Activated B cell treated with CpG ODN at 0.5 μM for 24 hours (primary cell): ENCODE data around the gene SPANXA2. TPM values are rescaled to one million over a fixed set of nuclear protein-coding genes. Genes with fewer than 3 reads are reported as not detected.
"Not testable (repeated sequence)": the region's sequence is repeated elsewhere in the genome, so short reads cannot be mapped to it uniquely, and the experiment has no call there.

ENCODE experiments used
- ATAC-seq: fragments of 200-7000 bp; cut with Tn5 transposase; one replicate; pipeline ENCODE4 v1.10.0; 2021; ENCODE audit warnings: low read depth, mild to moderate bottlenecking, moderate library complexity
- CTCF ChIA-PET: fragments of 350-600 bp; sonication (Branson Sonifier 250); formaldehyde crosslinking; loops from one replicate; lab custom pipeline; 2021; ENCODE audit warnings: antibody characterized with exemption; lab: Charles Lee
- POLR2A ChIA-PET: fragments of 350-600 bp; sonication (Branson Sonifier 250); formaldehyde crosslinking; loops from one replicate; lab custom pipeline; 2021; ENCODE audit warnings: antibody characterized with exemption; lab: Charles Lee
- DNase-seq: peaks from one replicate; pipeline ENCODE4 v3.0.0; 2022
- H3K27ac Mint-ChIP-seq: one replicate; pipeline ENCODE4 v1.8.0; 2020; ENCODE audit warnings: mixed read lengths
- H3K27me3 Mint-ChIP-seq: one replicate; pipeline ENCODE4 v1.8.0; 2021; ENCODE audit warnings: mixed read lengths
- H3K36me3 Mint-ChIP-seq: one replicate; pipeline ENCODE4 v1.8.0; 2021; ENCODE audit warnings: low read depth, mixed read lengths
- H3K4me1 Mint-ChIP-seq: one replicate; pipeline ENCODE4 v1.8.0; 2021; ENCODE audit warnings: mixed read lengths
- H3K4me3 Mint-ChIP-seq: one replicate; pipeline ENCODE4 v1.8.0; 2020; ENCODE audit warnings: mild to moderate bottlenecking, mixed read lengths
- H3K9me3 Mint-ChIP-seq: one replicate; pipeline ENCODE4 v1.8.0; 2020; ENCODE audit warnings: mixed read lengths
- intact Hi-C: fragments of 100-400 bp; cut with micrococcal nuclease; formaldehyde crosslinking; loops from one replicate; pipeline ENCODE4 v1.15.1; 2024
- total RNA-seq: library from RNA; stranded (reverse); gene quantifications from 2 replicates; pipeline ENCODE4 v1.2.3, GENCODE V29; 2022
- TF ChIP-seq, protein P1 (sequence below): fragments of 200-600 bp; IDR thresholded peaks from one replicate; pipeline ENCODE4 v1.8.0; 2022; ENCODE audit warnings: antibody characterized with exemption, mild to moderate bottlenecking

The SPANXA2 gene
- not detected in 2 replicates for total RNA-seq

DNA sequence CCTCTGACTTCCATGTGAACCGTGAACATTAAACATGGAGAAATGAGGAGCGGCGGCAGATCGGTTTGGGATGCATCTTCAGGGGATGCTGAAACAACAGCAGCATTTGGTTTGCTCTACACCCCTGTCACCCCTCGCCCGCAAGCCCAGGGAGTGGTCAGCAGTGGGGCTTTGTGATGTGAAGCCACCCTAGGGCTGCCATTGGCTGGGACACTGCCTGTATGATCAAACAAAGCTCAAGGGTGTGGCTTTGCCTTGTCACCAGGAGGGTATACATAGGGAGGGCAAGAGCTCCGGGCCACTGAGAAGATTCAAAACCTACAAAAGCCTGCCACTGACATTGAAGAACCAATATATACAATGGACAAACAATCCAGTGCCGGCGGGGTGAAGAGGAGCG, at the start of gene SPANXA2:
SPANXA2 (plus strand) TSS at position 301 of the 400 bp plus-strand sequence; CDS start at position 361, 60 bp downstream.
- H3K36me3 Mint-ChIP-seq, DNase-seq, H3K27me3 Mint-ChIP-seq, CTCF ChIA-PET, H3K27ac Mint-ChIP-seq, H3K9me3 Mint-ChIP-seq, H3K4me3 Mint-ChIP-seq, intact Hi-C loops, ATAC-seq, H3K4me1 Mint-ChIP-seq, POLR2A ChIA-PET: not testable (repeated sequence)

DNA sequence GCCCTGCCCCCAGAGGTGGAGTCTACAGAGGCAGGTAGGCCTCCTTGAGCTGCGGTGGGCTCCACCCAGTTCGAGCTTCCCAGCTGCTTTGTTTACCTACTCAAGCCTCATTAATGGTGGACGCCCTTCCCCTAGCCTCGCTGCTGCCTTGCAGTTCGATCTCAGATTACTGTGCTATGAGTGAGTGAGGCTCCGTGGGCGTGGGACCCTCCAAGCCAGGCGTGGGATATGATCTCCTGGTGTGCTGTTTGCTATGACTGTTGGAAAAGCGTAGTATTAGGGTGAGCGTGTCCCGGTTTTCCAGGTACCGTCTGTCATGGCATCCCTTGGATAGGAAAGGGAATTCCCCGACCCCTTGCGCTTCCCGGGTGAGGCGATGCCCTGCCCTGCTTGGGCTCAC, 47.0 kb upstream of the SPANXA2 start:
- intact Hi-C loops, CTCF ChIA-PET, H3K4me1 Mint-ChIP-seq, H3K36me3 Mint-ChIP-seq, H3K27ac Mint-ChIP-seq, POLR2A ChIA-PET, H3K27me3 Mint-ChIP-seq, H3K9me3 Mint-ChIP-seq, H3K4me3 Mint-ChIP-seq, ATAC-seq, DNase-seq: not testable (repeated sequence)

DNA sequence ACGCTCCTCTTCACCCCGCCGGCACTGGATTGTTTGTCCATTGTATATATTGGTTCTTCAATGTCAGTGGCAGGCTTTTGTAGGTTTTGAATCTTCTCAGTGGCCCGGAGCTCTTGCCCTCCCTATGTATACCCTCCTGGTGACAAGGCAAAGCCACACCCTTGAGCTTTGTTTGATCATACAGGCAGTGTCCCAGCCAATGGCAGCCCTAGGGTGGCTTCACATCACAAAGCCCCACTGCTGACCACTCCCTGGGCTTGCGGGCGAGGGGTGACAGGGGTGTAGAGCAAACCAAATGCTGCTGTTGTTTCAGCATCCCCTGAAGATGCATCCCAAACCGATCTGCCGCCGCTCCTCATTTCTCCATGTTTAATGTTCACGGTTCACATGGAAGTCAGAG, 4.9 kb upstream of the SPANXA2 start, which contains the start of gene SPANXA1:
SPANXA1 (minus strand) TSS at position 101 of the 400 bp plus-strand sequence; CDS start at position 41, 60 bp downstream.
- H3K27me3 Mint-ChIP-seq, H3K36me3 Mint-ChIP-seq, H3K4me3 Mint-ChIP-seq, H3K4me1 Mint-ChIP-seq, intact Hi-C loops, POLR2A ChIA-PET, H3K27ac Mint-ChIP-seq, CTCF ChIA-PET, DNase-seq, ATAC-seq, H3K9me3 Mint-ChIP-seq: not testable (repeated sequence)

DNA sequence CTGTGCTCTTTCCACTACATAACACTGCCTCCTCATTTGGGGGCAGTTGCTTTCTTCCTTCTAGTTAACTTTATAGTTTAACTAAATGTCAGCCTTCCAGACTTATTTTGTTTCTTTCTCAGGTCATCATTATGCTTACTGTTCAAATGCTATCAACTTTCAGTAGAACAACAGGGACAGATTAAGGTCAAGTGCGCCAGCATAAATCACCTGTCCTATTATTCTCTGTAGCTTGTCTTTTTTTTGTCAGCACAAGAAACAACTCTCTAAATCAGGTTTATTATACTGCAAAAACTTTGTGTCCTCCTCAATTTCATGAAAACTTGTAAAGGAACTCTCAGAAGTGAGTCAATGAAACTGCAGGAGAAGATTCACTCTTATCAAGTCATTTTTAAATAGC, 19.6 kb downstream of the SPANXA2 start:
- POLR2A ChIA-PET, result no interaction called here
- CTCF ChIA-PET, result no interaction called here
- Mint-ChIP-seq H3K4me3 (no peak overlapping the region), H3K36me3 (no peaks in the 10 kb centered on the region), H3K9me3 (peaks cover 2% of the 10 kb centered on the region), H3K27me3 (no peaks in the 10 kb centered on the region), H3K4me1 (no peaks in the 10 kb centered on the region), H3K27ac (no peak overlapping the region)
- TF ChIP-seq, protein P1, sequence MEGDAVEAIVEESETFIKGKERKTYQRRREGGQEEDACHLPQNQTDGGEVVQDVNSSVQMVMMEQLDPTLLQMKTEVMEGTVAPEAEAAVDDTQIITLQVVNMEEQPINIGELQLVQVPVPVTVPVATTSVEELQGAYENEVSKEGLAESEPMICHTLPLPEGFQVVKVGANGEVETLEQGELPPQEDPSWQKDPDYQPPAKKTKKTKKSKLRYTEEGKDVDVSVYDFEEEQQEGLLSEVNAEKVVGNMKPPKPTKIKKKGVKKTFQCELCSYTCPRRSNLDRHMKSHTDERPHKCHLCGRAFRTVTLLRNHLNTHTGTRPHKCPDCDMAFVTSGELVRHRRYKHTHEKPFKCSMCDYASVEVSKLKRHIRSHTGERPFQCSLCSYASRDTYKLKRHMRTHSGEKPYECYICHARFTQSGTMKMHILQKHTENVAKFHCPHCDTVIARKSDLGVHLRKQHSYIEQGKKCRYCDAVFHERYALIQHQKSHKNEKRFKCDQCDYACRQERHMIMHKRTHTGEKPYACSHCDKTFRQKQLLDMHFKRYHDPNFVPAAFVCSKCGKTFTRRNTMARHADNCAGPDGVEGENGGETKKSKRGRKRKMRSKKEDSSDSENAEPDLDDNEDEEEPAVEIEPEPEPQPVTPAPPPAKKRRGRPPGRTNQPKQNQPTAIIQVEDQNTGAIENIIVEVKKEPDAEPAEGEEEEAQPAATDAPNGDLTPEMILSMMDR, result no peak
- intact Hi-C loops, result no loop called here
- ATAC-seq, result no peak
- no peak for DNase-seq

GRCh38 chrX:141619336-141619735, 29.8 kb downstream of the SPANXA2 start:
- intact Hi-C loops, result no loop called here
- ATAC-seq (no peak), DNase-seq (no peak)
- Mint-ChIP-seq H3K4me3 (no peak overlapping the region), H3K36me3 (no peaks in the 10 kb centered on the region), H3K27me3 (no peaks in the 10 kb centered on the region), H3K27ac (no peak overlapping the region), H3K9me3 (no peaks in the 10 kb centered on the region), H3K4me1 (no peaks in the 10 kb centered on the region)
- POLR2A ChIA-PET, result no interaction called here
- TF ChIP-seq, protein P1, result no peak
- CTCF ChIA-PET, result no interaction called here

DNA sequence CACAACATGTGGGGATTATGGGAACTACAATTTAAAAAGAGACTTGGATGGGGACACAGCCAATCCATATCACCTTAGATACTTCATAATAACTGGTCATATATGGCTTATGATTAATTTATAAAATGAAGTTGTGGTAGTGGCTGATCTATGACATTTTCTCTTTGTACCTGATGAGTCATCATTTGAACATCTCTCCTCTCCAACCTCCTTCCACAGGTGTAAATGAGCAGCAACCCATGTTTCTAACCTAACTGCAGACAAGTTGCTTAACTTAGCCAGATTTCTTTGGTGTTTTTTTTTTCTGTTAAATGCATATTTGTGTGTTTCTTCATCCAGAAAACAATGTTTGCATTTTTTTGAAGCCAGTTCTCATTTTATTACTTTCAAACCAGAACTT, 42.6 kb downstream of the SPANXA2 start:
- H3K4me1 Mint-ChIP-seq, result no peaks in the 10 kb centered on the region
- POLR2A ChIA-PET, result no interaction called here
- H3K27me3 Mint-ChIP-seq, result no peaks in the 10 kb centered on the region
- intact Hi-C loops, result no loop called here
- H3K4me3 Mint-ChIP-seq, result no peak overlapping the region
- ATAC-seq (no peak), DNase-seq (no peak)
- H3K36me3 Mint-ChIP-seq, result no peaks in the 10 kb centered on the region
- CTCF ChIA-PET, result no interaction called here
- no peak overlapping the region for H3K27ac Mint-ChIP-seq
- TF ChIP-seq, protein P1, result no peak
- no peaks in the 10 kb centered on the region for H3K9me3 Mint-ChIP-seq

DNA sequence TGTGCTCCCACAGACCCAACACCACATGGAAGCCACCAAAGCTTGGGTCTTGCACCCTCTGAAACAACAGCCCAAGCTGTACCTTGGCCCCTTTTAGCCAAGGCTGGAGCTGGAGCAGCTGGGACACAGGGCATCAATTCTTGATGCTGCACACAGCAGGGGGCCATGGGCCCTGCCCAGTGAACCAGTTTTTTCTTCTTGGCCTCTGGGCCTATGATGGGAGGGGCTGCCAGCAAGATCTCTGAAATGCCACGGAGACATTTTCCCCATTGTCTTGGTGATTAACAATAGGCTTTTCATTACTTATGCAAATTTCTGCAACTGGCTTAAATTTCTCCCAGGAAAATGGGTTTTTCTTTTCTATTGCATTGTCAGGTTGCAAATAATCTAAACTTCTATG, 49.0 kb downstream of the SPANXA2 start:
- Mint-ChIP-seq H3K4me3 (no peak overlapping the region), H3K9me3 (peaks cover 5% of the 10 kb centered on the region), H3K4me1 (no peaks in the 10 kb centered on the region), H3K36me3 (no peaks in the 10 kb centered on the region), H3K27ac (no peak overlapping the region), H3K27me3 (no peaks in the 10 kb centered on the region)
- DNase-seq (no peak), ATAC-seq (no peak)
- intact Hi-C loops, result no loop called here
- CTCF ChIA-PET, result no interaction called here
- POLR2A ChIA-PET, result no interaction called here
- TF ChIP-seq, protein P1, result no peak
